ENCODE measurements around the gene ODF2. TPM values are rescaled to one million over a fixed set of nuclear protein-coding genes. Genes with fewer than 3 reads are reported as not detected.
"Not testable (repeated sequence)": the region's sequence is repeated elsewhere in the genome, so short reads cannot be mapped to it uniquely, and the experiment has no call there.

ODF2 gene
- polyA plus RNA-seq, 6 donors from 2014 or later, result 11.2 to 29.9 (median 18.4) TPM

- peaks cover 27 to 53% (median 27%) of the 10 kb centered on the region in 3 donors for H3K27me3 Mint-ChIP-seq
- H3K27ac Mint-ChIP-seq, result no peak overlapping the region
- peak overlapping the region; percentile 77 to 91 (median 82) for H3K4me3 Mint-ChIP-seq
- DNase-seq, result peak; percentile 7
- no peaks in the 10 kb centered on the region for H3K36me3 Mint-ChIP-seq
- peaks cover 0 to 12% (median 11%) of the 10 kb centered on the region in 3 donors for H3K4me1 Mint-ChIP-seq
- ATAC-seq (ENCODE audit: low read depth in 2 of 2), result no peak
- peaks cover 0 to 1% (median 0%) of the 10 kb centered on the region in 7 donors for H3K9me3 Mint-ChIP-seq
These were observed 36.5 kb upstream of the ODF2 start for GRCh38 chr9:128419061-128419925.

GRCh38 chr9:128420060-128420650 is 35.7 kb upstream of the ODF2 start:
- DNase-seq (peak; percentile 77), ATAC-seq (ENCODE audit: low read depth in 2 of 2) (peak; percentile 85 to 86)
- H3K27me3 Mint-ChIP-seq, result peaks cover 19 to 44% (median 20%) of the 10 kb centered on the region in 3 donors
- no peaks in the 10 kb centered on the region for H3K36me3 Mint-ChIP-seq
- peaks cover 0 to 12% (median 11%) of the 10 kb centered on the region in 3 donors for H3K4me1 Mint-ChIP-seq
- H3K9me3 Mint-ChIP-seq, result no peaks in the 10 kb centered on the region
- H3K4me3 Mint-ChIP-seq, result peak overlapping the region; percentile 77 to 91 (median 82)
- H3K27ac Mint-ChIP-seq, result peak overlapping the region in 1 of 6 donors; percentile 69

- no peaks in the 10 kb centered on the region for H3K9me3 Mint-ChIP-seq
- peaks cover 0 to 12% (median 11%) of the 10 kb centered on the region in 3 donors for H3K4me1 Mint-ChIP-seq
- DNase-seq (peak; percentile 53), ATAC-seq (ENCODE audit: low read depth in 2 of 2) (peak; percentile 74 to 80)
- H3K27ac Mint-ChIP-seq, result peak within 1 kb of the TSS in 2 of 6 donors; percentile 26 to 69
- peaks cover 12 to 37% (median 18%) of the 10 kb centered on the region in 3 donors for H3K27me3 Mint-ChIP-seq
- H3K36me3 Mint-ChIP-seq, result no peaks in the 10 kb centered on the region
- peak within 1 kb of the TSS; percentile 77 to 91 (median 82) for H3K4me3 Mint-ChIP-seq
These were observed 34.9 kb upstream of the ODF2 start, which contains the start of gene CERCAM for GRCh38 chr9:128420651-128421481. Gene CERCAM, plus strand, starts transcription at chr9:128420857. Its CDS starts 21 bp downstream, at chr9:128420878.

- no peaks in the 10 kb centered on the region for H3K9me3 Mint-ChIP-seq
- DNase-seq, result no peak
- H3K4me3 Mint-ChIP-seq, result peak overlapping the region; percentile 64 to 87 (median 78)
- H3K27ac Mint-ChIP-seq, result peak overlapping the region in 1 of 6 donors; percentile 26
- no peak for ATAC-seq (ENCODE audit: low read depth in 2 of 2)
- peaks cover 0 to 11% (median 10%) of the 10 kb centered on the region in 3 donors for H3K4me1 Mint-ChIP-seq
- H3K36me3 Mint-ChIP-seq, result no peaks in the 10 kb centered on the region
- peaks cover 5 to 31% (median 11%) of the 10 kb centered on the region in 3 donors for H3K27me3 Mint-ChIP-seq
These were observed 34.3 kb upstream of the ODF2 start for GRCh38 chr9:128421482-128421996.

GRCh38 chr9:128422022-128422782 is 33.6 kb upstream of the ODF2 start:
- peaks cover 0 to 24% (median 10%) of the 10 kb centered on the region in 3 donors for H3K27me3 Mint-ChIP-seq
- DNase-seq; H3K9me3 Mint-ChIP-seq; H3K36me3 Mint-ChIP-seq; ATAC-seq (ENCODE audit: low read depth in 2 of 2): not testable (repeated sequence)
- H3K27ac Mint-ChIP-seq, result peak overlapping the region in 1 of 6 donors; percentile 33
- peaks cover 0 to 11% (median 10%) of the 10 kb centered on the region in 3 donors for H3K4me1 Mint-ChIP-seq
- peak overlapping the region in 7 of 8 donors; percentile 51 to 81 (median 74) for H3K4me3 Mint-ChIP-seq

- Mint-ChIP-seq H3K27ac (no peak overlapping the region), H3K36me3 (no peaks in the 10 kb centered on the region), H3K4me1 (peaks cover 0 to 11% (median 10%) of the 10 kb centered on the region in 3 donors), H3K27me3 (peaks cover 0 to 18% (median 6%) of the 10 kb centered on the region in 3 donors), H3K9me3 (no peaks in the 10 kb centered on the region), H3K4me3 (peak overlapping the region in 2 of 8 donors; percentile 33 to 87)
- ATAC-seq (ENCODE audit: low read depth in 2 of 2) (no peak), DNase-seq (no peak)
These were observed 33.0 kb upstream of the ODF2 start for GRCh38 chr9:128422783-128423150.

- H3K36me3 Mint-ChIP-seq; H3K9me3 Mint-ChIP-seq; H3K27ac Mint-ChIP-seq; ATAC-seq (ENCODE audit: low read depth in 2 of 2); DNase-seq: not testable (repeated sequence)
- Mint-ChIP-seq H3K27me3 (peaks cover 0 to 15% (median 6%) of the 10 kb centered on the region in 3 donors), H3K4me1 (peaks cover 0 to 11% (median 10%) of the 10 kb centered on the region in 3 donors), H3K4me3 (peak overlapping the region in 3 of 8 donors; percentile 33 to 87 (median 74))
These were observed 32.5 kb upstream of the ODF2 start for GRCh38 chr9:128423356-128423755.

- no peak overlapping the region for H3K27ac Mint-ChIP-seq
These were observed 31.5 kb upstream of the ODF2 start for GRCh38 chr9:128424268-128424780.

GRCh38 chr9:128428644-128429512 is 26.9 kb upstream of the ODF2 start:
- Mint-ChIP-seq H3K4me3 (no peak overlapping the region), H3K4me1 (no peaks in the 10 kb centered on the region), H3K27ac (peak overlapping the region in 1 of 6 donors; percentile 15), H3K9me3 (no peaks in the 10 kb centered on the region), H3K27me3 (no peaks in the 10 kb centered on the region), H3K36me3 (no peaks in the 10 kb centered on the region)
- DNase-seq, result no peak
- no peak for ATAC-seq (ENCODE audit: low read depth in 2 of 2)

More at GRCh38 chr9:128424268-128424780, 31.5 kb upstream of the ODF2 start:
- no peaks in the 10 kb centered on the region for H3K9me3 Mint-ChIP-seq
- peak overlapping the region in 1 of 8 donors; percentile 47 for H3K4me3 Mint-ChIP-seq
- peaks cover 0 to 7% (median 0%) of the 10 kb centered on the region in 3 donors for H3K27me3 Mint-ChIP-seq
- ATAC-seq (ENCODE audit: low read depth in 2 of 2) (no peak), DNase-seq (no peak)
- peaks cover 0 to 7% (median 7%) of the 10 kb centered on the region in 3 donors for H3K4me1 Mint-ChIP-seq
- H3K36me3 Mint-ChIP-seq, result no peaks in the 10 kb centered on the region

- H3K36me3 Mint-ChIP-seq, result no peaks in the 10 kb centered on the region
- no peaks in the 10 kb centered on the region for H3K27me3 Mint-ChIP-seq
- ATAC-seq (ENCODE audit: low read depth in 2 of 2), result no peak
- H3K4me1 Mint-ChIP-seq, result no peaks in the 10 kb centered on the region
- no peak overlapping the region for H3K4me3 Mint-ChIP-seq
- no peak for DNase-seq
- no peaks in the 10 kb centered on the region for H3K9me3 Mint-ChIP-seq
- H3K27ac Mint-ChIP-seq, result no peak overlapping the region
These were observed 26.2 kb upstream of the ODF2 start for GRCh38 chr9:128429513-128430086.

- H3K4me1 Mint-ChIP-seq, result no peaks in the 10 kb centered on the region
- no peaks in the 10 kb centered on the region for H3K9me3 Mint-ChIP-seq
- no peak overlapping the region for H3K27ac Mint-ChIP-seq
- H3K4me3 Mint-ChIP-seq, result no peak overlapping the region
- ATAC-seq (ENCODE audit: low read depth in 2 of 2) (no peak), DNase-seq (no peak)
- no peaks in the 10 kb centered on the region for H3K36me3 Mint-ChIP-seq
- H3K27me3 Mint-ChIP-seq, result no peaks in the 10 kb centered on the region
These were observed 24.6 kb upstream of the ODF2 start for GRCh38 chr9:128431207-128431606.
